GM12878 (cell line): ENCODE data around the gene CFAP61. TPM values are rescaled to one million over a fixed set of nuclear protein-coding genes. Genes with fewer than 3 reads are reported as not detected.

ENCODE experiments used
- ATAC-seq: fragments of 200-7000 bp; cut with Tn5 transposase; 3 replicates; pipeline ENCODE4 v1.9.1; 2020; ENCODE audit warnings: mild to moderate bottlenecking, moderate library complexity
- BruUV-seq: library from RNA; stranded (reverse); fragments of 400-500 nt; replicated peaks from 2 replicates; lab custom pipeline; 2021; lab: Mats Ljungman, UMichigan
- CTCF ChIA-PET: fragments of 300-600 bp; sonication (Branson Sonifier 250); formaldehyde crosslinking; extraction: SDS; loops from one replicate; lab custom pipeline; 2021; ENCODE audit warnings: inconsistent platforms; lab: Yijun Ruan, JAX
- POLR2A ChIA-PET: fragments of 350-600 bp; formaldehyde crosslinking; extraction: SDS; loops from one replicate; lab custom pipeline; 2021; ENCODE audit warnings: inconsistent platforms; lab: Charles Lee
- RAD21 ChIA-PET: fragments of 300-600 bp; sonication (Branson Sonifier 250); formaldehyde crosslinking; loops from one replicate; lab custom pipeline; 2023; ENCODE audit warnings: antibody characterized with exemption; ENCODE audit not compliant: unreplicated experiment; lab: Charles Lee
- SMC1A ChIA-PET: fragments of 300-600 bp; sonication (Branson Sonifier 250); formaldehyde crosslinking; loops from one replicate; lab custom pipeline; 2023; ENCODE audit not compliant: unreplicated experiment, uncharacterized antibody; lab: Charles Lee
- DNase-seq: peaks from one replicate; pipeline ENCODE4 v3.0.0-alpha.2; 2011; ENCODE audit warnings: low read depth, low spot score
- FAIRE-seq: peaks from 3 replicates; lab custom pipeline; 2011; peaks lifted over from hg19 to GRCh38; lab: Jason Lieb, UNC
- H2AFZ ChIP-seq: 2 replicates; pipeline ENCODE4 v1.6.0; 2011; ENCODE audit warnings: low read depth, low read length, control low read depth; ENCODE audit not compliant: control insufficient read depth
- H3K27ac ChIP-seq: 2 replicates; pipeline ENCODE4 v1.5.1; 2011; ENCODE audit warnings: control low read depth; ENCODE audit not compliant: control insufficient read depth, insufficient read depth
- H3K27me3 ChIP-seq, 2 experiments: replicated peaks in 1 of 2; 2 replicates each; pipeline versions ENCODE4 v1.6.0 to v1.6.1; 2011; ENCODE audit warnings: low read length in 1 of 2; ENCODE audit not compliant: control insufficient read depth in 2 of 2, insufficient read depth in 2 of 2
- H3K36me3 ChIP-seq, 2 experiments: 2 replicates each; pipeline ENCODE4 v1.5.1; 2011; ENCODE audit warnings: low read length in 1 of 2; ENCODE audit not compliant: control insufficient read depth in 2 of 2, insufficient read depth in 2 of 2
- H3K4me1 ChIP-seq: 2 replicates; pipeline ENCODE4 v1.6.1; 2011; ENCODE audit warnings: mild to moderate bottlenecking, low read length, moderate library complexity, mixed read lengths; ENCODE audit not compliant: control insufficient read depth, insufficient read depth
- H3K4me2 ChIP-seq: 2 replicates; pipeline ENCODE4 v1.6.0; 2011; ENCODE audit warnings: control low read depth; ENCODE audit not compliant: control insufficient read depth, insufficient read depth
- H3K4me3 ChIP-seq: fragments of 200-600 bp; sonication (generic); 2 replicates; pipeline ENCODE4 v1.5.1; 2016
- H3K79me2 ChIP-seq: 2 replicates; pipeline ENCODE4 v1.6.0; 2011; ENCODE audit warnings: low read length; ENCODE audit not compliant: control insufficient read depth, insufficient read depth
- H3K9ac ChIP-seq: 2 replicates; pipeline ENCODE4 v1.8.0; 2011; ENCODE audit warnings: low read length, control low read depth, mixed read lengths; ENCODE audit not compliant: control insufficient read depth, insufficient read depth
- H3K9me3 ChIP-seq: replicated peaks from 3 replicates; pipeline ENCODE4 v1.5.1; 2011; ENCODE audit warnings: mild to moderate bottlenecking, low read length; ENCODE audit not compliant: control insufficient read depth, insufficient read depth
- H4K20me1 ChIP-seq: 2 replicates; pipeline ENCODE4 v1.6.0; 2011; ENCODE audit not compliant: control insufficient read depth, insufficient read depth
- ETV6 ChIP-seq, 2 experiments: fragments of 450-650 bp in 1 of 2; IDR thresholded peaks in 1 of 2; conservative IDR thresholded peaks in 1 of 2; 2 replicates each; pipeline ENCODE4 v1.6.1; 2014; ENCODE audit warnings: antibody characterized with exemption in 1 of 2, borderline replicate concordance in 1 of 2, low read depth in 1 of 2, mild to moderate bottlenecking in 1 of 2, moderate library complexity in 1 of 2
- GABPA ChIP-seq: IDR thresholded peaks from 2 replicates; pipeline ENCODE4 v1.6.1; 2014; ENCODE audit warnings: antibody characterized with exemption, low read depth, mild to moderate bottlenecking, inconsistent platforms
- KDM1A ChIP-seq: fragments of 200-600 bp; sonication (generic); IDR thresholded peaks from 2 replicates; pipeline ENCODE4 v1.6.1; 2016; ENCODE audit warnings: borderline replicate concordance
- LARP7 ChIP-seq: fragments of 450-650 bp; IDR thresholded peaks from 2 replicates; pipeline ENCODE4 v1.6.1; 2017; ENCODE audit warnings: mild to moderate bottlenecking
- MEF2A ChIP-seq: IDR thresholded peaks from 2 replicates; pipeline ENCODE4 v1.6.1; 2011; ENCODE audit warnings: low read depth, mild to moderate bottlenecking, low read length, moderate library complexity; ENCODE audit not compliant: insufficient read depth
- SMAD5 ChIP-seq: IDR thresholded peaks from 2 replicates; pipeline ENCODE4 v1.6.1; 2016; ENCODE audit warnings: antibody characterized with exemption, low read depth
- SMARCA5 ChIP-seq: fragments of 450-650 bp; IDR thresholded peaks from 2 replicates; pipeline ENCODE4 v1.6.1; 2017; ENCODE audit warnings: mild to moderate bottlenecking
- WGBS: methylation state at CpG from one replicate; pipeline ENCODE4 v1.1.6; 2016; ENCODE audit warnings: low lambda C conversion rate; ENCODE audit not compliant: insufficient replicate concordance, insufficient coverage; ENCODE audit errors: missing lambda C conversion rate; 5-methylcytosine and 5-hydroxymethylcytosine counted together
- in situ Hi-C: fragments of 300-500 bp; cut with MboI; formaldehyde crosslinking; loops from 9 replicates; pipeline ENCODE4 v1.14.3; 2018; ENCODE audit warnings: mixed read lengths
- intact Hi-C: fragments of 100-400 bp; cut with micrococcal nuclease; formaldehyde crosslinking; loops from one replicate; pipeline ENCODE4 v1.14.2; 2022; ENCODE audit not compliant: unreplicated experiment
- polyA plus RNA-seq, 11 experiments: library from polyadenylated mRNA; depleted of rRNA in 4 of 11; unstranded in 6 of 11; stranded (reverse) in 5 of 11; fragments of >200 nt; fragmentation: Nextera tagmentation in 4 of 11; fragmentation: Illumina TruSeq in 1 of 11; extraction: Ambion mirVana in 4 of 11; extraction: Trizol in 1 of 11; gene quantifications; 1 replicate in 1 of 11; 2 replicates in 10 of 11; pipeline versions ENCODE4 v1.2.1 to v1.2.3, GENCODE V29; 2011 to 2016; ENCODE audit warnings: inconsistent platforms in 2 of 11, missing spikeins in 2 of 11, low read depth in 1 of 11
- total RNA-seq, 4 experiments: library from RNA; depleted of rRNA in 3 of 4; stranded (reverse); fragments of >200 nt in 3 of 4; fragmentation: Illumina TruSeq in 1 of 4; extraction: Trizol in 1 of 4; gene quantifications; 2 replicates each; pipeline versions ENCODE4 v1.2.1 to v1.2.3, GENCODE V29; 2013 to 2021
- TF ChIP-seq, protein P1 (sequence below): fragments of 450-650 bp; IDR thresholded peaks from 2 replicates; pipeline ENCODE4 v1.6.1; 2018; ENCODE audit warnings: borderline replicate concordance, mild to moderate bottlenecking; ENCODE audit not compliant: partially characterized antibody
- TF ChIP-seq, protein P2 (sequence below), 3 experiments: IDR thresholded peaks in 2 of 3; conservative IDR thresholded peaks in 1 of 3; 2 replicates each; pipeline ENCODE4 v1.5.1; 2011; ENCODE audit warnings: low read depth in 3 of 3, low read length in 3 of 3, mild to moderate bottlenecking in 3 of 3, control low read depth in 2 of 3, moderate library complexity in 2 of 3, inconsistent platforms in 1 of 3, mixed read lengths in 1 of 3; ENCODE audit not compliant: control insufficient read depth in 2 of 3, insufficient read depth in 1 of 3; ENCODE audit errors: extremely low read depth in 1 of 3

CFAP61 gene
- total and polyA plus RNA-seq, 10 of the 15 experiments (the other 5 are each of a cell fraction or from before 2014, with no cell fraction given), result 0.11 to 0.41 (median 0.24) TPM; not detected in 7

DNA sequence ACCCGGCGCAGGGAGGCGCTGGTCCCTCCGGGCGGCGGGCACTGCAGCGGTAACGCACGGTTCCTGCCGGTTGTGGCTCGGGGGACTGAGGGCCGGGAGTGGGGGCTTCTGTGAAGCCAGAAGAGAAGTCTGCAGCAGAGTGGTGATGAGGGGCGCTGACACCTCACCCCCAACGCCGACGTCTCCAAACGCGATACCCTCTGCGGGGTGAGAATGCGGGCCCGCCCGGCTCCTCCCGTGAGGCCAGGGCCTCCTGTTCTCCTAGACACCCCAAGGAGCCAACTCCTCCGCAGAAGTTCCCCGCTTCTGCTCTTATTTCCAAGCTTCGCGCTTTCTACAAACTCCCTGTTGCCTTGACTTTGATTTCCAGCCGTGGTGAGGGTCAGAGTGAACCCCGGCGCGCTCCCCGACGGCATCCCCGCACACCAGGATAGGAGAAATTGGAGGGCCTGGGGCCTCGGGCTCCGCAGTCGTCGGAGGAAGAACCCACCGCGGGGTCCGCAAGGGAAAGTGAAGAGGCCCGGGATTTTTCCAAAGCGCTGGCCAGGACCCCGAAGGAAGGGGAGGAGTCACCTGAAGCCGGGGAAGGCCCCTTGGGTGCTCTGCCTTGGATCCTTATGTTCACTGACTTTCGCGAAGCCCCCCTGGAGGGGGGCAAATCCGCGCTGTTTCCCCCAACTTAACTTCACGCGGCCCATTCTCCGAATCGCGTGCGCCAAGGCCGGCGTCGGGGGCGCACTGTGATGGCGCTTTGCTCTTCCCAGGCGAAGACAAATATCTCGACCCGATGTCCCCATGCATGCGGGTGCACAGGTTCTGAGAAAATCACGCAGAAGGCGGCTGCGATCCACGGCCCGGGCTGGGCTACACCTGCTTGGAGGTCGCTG is 312.5 kb downstream of the CFAP61 start:
- Histone ChIP-seq H3K27ac (no peak overlapping the region), H3K79me2 (no peaks in the 10 kb centered on the region)
- ChIA-PET SMC1A (no interaction called here), CTCF (no interaction called here)
- WGBS, result 44% methylated on average over 70 of the region's 70 CpGs
- TF ChIP-seq SMARCA5 (no peak), MEF2A (no peak)
- TF ChIP-seq, all 136 proteins: peak for 0
- H3K9me3 ChIP-seq, result no peaks in the 10 kb centered on the region
- FAIRE-seq (no peak), DNase-seq (no peak), ATAC-seq (no peak)
- in situ Hi-C loops, result loop anchor here (5.0 kb wide), 1 partner anchor 202 kb away; no protein-coding TSS in a partner anchor
- intact Hi-C loops, result loop anchor here (10.0 kb wide), 2 partner anchors 120 to 280 kb away; no protein-coding TSS in a partner anchor
- BruUV-seq, result no TSS peak
- H3K4me3 ChIP-seq, result no peak overlapping the region
- H2AFZ ChIP-seq, result no peak overlapping the region
- H3K27me3 ChIP-seq, result peaks cover 24 to 43% of the 10 kb centered on the region in 2 experiments
- H3K4me1 ChIP-seq, result no peaks in the 10 kb centered on the region
- ChIA-PET POLR2A (no interaction called here), RAD21 (no interaction called here)
- H3K9ac ChIP-seq, result no peak overlapping the region
- no peaks in the 10 kb centered on the region for H4K20me1 ChIP-seq
- H3K4me2 ChIP-seq, result no peak overlapping the region
- H3K36me3 ChIP-seq, result no peaks in the 10 kb centered on the region

DNA sequence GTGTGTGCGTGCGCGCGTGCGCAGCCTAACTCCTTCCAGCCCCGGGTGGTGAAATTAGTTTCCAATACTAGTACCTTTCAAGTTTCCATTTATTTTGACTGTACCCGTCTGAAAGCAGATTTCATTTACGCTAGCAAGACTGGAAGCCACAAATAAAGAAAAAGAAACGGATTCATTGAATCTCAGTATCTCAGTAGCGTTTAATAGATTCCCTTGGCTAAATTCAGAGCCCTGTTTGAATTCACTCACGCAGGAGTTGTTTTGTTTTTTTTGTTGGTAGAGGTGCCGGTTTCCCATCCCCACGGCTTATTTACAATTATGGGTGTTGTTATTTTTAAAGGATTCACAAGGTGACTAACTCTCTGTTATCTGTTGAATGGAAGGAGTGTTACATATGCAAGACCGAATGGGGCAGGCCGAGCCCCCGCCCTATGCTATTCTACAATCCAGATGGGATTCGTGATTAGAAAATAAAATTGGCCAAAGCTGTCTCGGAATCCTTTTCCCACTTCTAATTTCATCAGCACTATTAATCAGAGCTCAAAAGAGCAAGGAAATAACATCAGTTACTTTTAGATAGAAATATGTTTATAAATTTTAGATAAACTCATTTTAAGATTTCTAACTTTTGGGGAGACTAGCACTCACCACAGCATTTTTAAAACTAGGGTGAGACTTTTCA is 313.3 kb downstream of the CFAP61 start:
- DNase-seq (no peak), FAIRE-seq (no peak), ATAC-seq (no peak)
- ChIA-PET POLR2A (no interaction called here), RAD21 (no interaction called here), CTCF (no interaction called here), SMC1A (no interaction called here)
- Histone ChIP-seq H3K36me3 (no peaks in the 10 kb centered on the region), H3K4me3 (no peak overlapping the region), H3K79me2 (no peaks in the 10 kb centered on the region), H2AFZ (no peak overlapping the region), H3K4me2 (no peak overlapping the region), H3K27ac (no peak overlapping the region), H3K9me3 (no peaks in the 10 kb centered on the region), H4K20me1 (no peaks in the 10 kb centered on the region), H3K27me3 (peaks cover 24 to 44% of the 10 kb centered on the region in 2 experiments), H3K9ac (no peak overlapping the region), H3K4me1 (no peaks in the 10 kb centered on the region)
- 14% methylated on average over 18 of the region's 18 CpGs for WGBS
- in situ Hi-C loops, result no loop called here
- intact Hi-C loops, result loop anchor here (10.0 kb wide), 2 partner anchors 119 to 281 kb away; no protein-coding TSS in a partner anchor
- no TSS peak for BruUV-seq
- TF ChIP-seq GABPA (no peak), LARP7 (no peak), MEF2A (no peak), KDM1A (no peak), ETV6 (conservative IDR thresholded peaks at IDR 0.05 in 1 of 2, IDR thresholded peaks at IDR 0.05 in 1 of 2; ENCODE audit: borderline replicate concordance in 1 of 2, low read depth in 1 of 2) (no peak), SMAD5 (no peak)
- TF ChIP-seq, protein P1, sequence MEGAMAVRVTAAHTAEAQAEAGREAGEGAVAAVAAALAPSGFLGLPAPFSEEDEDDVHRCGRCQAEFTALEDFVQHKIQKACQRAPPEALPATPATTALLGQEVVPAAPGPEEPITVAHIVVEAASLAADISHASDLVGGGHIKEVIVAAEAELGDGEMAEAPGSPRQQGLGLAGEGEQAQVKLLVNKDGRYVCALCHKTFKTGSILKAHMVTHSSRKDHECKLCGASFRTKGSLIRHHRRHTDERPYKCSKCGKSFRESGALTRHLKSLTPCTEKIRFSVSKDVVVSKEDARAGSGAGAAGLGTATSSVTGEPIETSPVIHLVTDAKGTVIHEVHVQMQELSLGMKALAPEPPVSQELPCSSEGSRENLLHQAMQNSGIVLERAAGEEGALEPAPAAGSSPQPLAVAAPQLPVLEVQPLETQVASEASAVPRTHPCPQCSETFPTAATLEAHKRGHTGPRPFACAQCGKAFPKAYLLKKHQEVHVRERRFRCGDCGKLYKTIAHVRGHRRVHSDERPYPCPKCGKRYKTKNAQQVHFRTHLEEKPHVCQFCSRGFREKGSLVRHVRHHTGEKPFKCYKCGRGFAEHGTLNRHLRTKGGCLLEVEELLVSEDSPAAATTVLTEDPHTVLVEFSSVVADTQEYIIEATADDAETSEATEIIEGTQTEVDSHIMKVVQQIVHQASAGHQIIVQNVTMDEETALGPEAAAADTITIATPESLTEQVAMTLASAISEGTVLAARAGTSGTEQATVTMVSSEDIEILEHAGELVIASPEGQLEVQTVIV, result no peak
- TF ChIP-seq, protein P2, sequence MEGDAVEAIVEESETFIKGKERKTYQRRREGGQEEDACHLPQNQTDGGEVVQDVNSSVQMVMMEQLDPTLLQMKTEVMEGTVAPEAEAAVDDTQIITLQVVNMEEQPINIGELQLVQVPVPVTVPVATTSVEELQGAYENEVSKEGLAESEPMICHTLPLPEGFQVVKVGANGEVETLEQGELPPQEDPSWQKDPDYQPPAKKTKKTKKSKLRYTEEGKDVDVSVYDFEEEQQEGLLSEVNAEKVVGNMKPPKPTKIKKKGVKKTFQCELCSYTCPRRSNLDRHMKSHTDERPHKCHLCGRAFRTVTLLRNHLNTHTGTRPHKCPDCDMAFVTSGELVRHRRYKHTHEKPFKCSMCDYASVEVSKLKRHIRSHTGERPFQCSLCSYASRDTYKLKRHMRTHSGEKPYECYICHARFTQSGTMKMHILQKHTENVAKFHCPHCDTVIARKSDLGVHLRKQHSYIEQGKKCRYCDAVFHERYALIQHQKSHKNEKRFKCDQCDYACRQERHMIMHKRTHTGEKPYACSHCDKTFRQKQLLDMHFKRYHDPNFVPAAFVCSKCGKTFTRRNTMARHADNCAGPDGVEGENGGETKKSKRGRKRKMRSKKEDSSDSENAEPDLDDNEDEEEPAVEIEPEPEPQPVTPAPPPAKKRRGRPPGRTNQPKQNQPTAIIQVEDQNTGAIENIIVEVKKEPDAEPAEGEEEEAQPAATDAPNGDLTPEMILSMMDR (IDR thresholded peaks at IDR 0.05 in 2 of 3, conservative IDR thresholded peaks at IDR 0.05 in 1 of 3; ENCODE audit: control insufficient read depth in 2 of 3, extremely low read depth in 1 of 3, insufficient read depth in 1 of 3, low read depth in 3 of 3, low read length in 3 of 3), result no peak
